ENCODE results near the gene CTIF. TPM values are rescaled to one million over a fixed set of nuclear protein-coding genes. Genes with fewer than 3 reads are reported as not detected.

Gene CTIF
- total RNA-seq, 4 donors from 2014 or later: 14.1 to 78.2 (median 18.4) TPM

GRCh38 chr18:48550101-48550729, 11.4 kb downstream of the CTIF start:
- Histone ChIP-seq H3K27me3 (no peaks in the 10 kb centered on the region), H3K4me1 (peaks cover 2 to 31% (median 19%) of the 10 kb centered on the region in 4 donors), H3K36me3 (no peaks in the 10 kb centered on the region), H3K9me3 (no peaks in the 10 kb centered on the region), H3K4me3 (no peak overlapping the region), H3K27ac (no peak overlapping the region)
- TF ChIP-seq POLR2A (IDR thresholded peaks at IDR 0.05) (no peak), POLR2AphosphoS5 (IDR thresholded peaks at IDR 0.05) (no peak), EP300 (IDR thresholded peaks at IDR 0.05; ENCODE audit: low read depth) (no peak), CTCF (IDR thresholded peaks at IDR 0.05) (no peak)
- 71% methylated on average over 2 of the region's 2 CpGs; no CpG with 5 or more reads in 1 of the 2 donors for WGBS, 2 donors (ENCODE audit: low coverage in 1 of 2)
- no peak for DNase-seq
- intact Hi-C loops (cut with DNase I; ENCODE audit: low total_unique reads) (no loop called here), in situ Hi-C loops (cut with MboI; ENCODE audit: low pct_ligation_motif_present in 1 of 4, low pct_unique_long_range_greater_than_20kb in 1 of 4, low sequenced_read_pairs in 3 of 4) (no loop called here)

- intact Hi-C loops (cut with DNase I; ENCODE audit: low total_unique reads) (no loop called here), in situ Hi-C loops (cut with MboI; ENCODE audit: low pct_ligation_motif_present in 1 of 4, low pct_unique_long_range_greater_than_20kb in 1 of 4, low sequenced_read_pairs in 3 of 4) (no loop called here)
- DNase-seq: no peak
- TF ChIP-seq POLR2AphosphoS5 (IDR thresholded peaks at IDR 0.05) (no peak), POLR2A (IDR thresholded peaks at IDR 0.05) (no peak), CTCF (IDR thresholded peaks at IDR 0.05) (no peak), EP300 (IDR thresholded peaks at IDR 0.05; ENCODE audit: low read depth) (no peak)
- Histone ChIP-seq H3K4me1 (peaks cover 0 to 22% (median 13%) of the 10 kb centered on the region in 4 donors), H3K36me3 (no peaks in the 10 kb centered on the region), H3K9me3 (no peaks in the 10 kb centered on the region), H3K4me3 (no peak overlapping the region), H3K27me3 (no peaks in the 10 kb centered on the region), H3K27ac (no peak overlapping the region)
- WGBS, 2 donors (ENCODE audit: low coverage in 1 of 2): 89% methylated on average over 2 of the region's 2 CpGs; no CpG with 5 or more reads in 1 of the 2 donors
These were observed 12.3 kb downstream of the CTIF start for GRCh38 chr18:48551100-48551499.

- Histone ChIP-seq H3K27ac (no peak overlapping the region), H3K27me3 (no peaks in the 10 kb centered on the region), H3K36me3 (no peaks in the 10 kb centered on the region), H3K9me3 (no peaks in the 10 kb centered on the region), H3K4me1 (peaks cover 0 to 15% (median 3%) of the 10 kb centered on the region in 4 donors), H3K4me3 (no peak overlapping the region)
- in situ Hi-C loops (cut with MboI; ENCODE audit: low pct_ligation_motif_present in 1 of 4, low pct_unique_long_range_greater_than_20kb in 1 of 4, low sequenced_read_pairs in 3 of 4): no loop called here
- DNase-seq: no peak
- intact Hi-C loops (cut with DNase I; ENCODE audit: low total_unique reads): no loop called here
- 70 to 93% methylated on average over 2 to 3 of the region's 3 CpGs for WGBS, 2 donors (ENCODE audit: low coverage in 1 of 2)
- TF ChIP-seq POLR2AphosphoS5 (IDR thresholded peaks at IDR 0.05) (no peak), EP300 (IDR thresholded peaks at IDR 0.05; ENCODE audit: low read depth) (no peak), POLR2A (IDR thresholded peaks at IDR 0.05) (no peak), CTCF (IDR thresholded peaks at IDR 0.05) (no peak)
These were observed 13.3 kb downstream of the CTIF start for GRCh38 chr18:48552130-48552529.

GRCh38 chr18:48553236-48553635, 14.4 kb downstream of the CTIF start:
- TF ChIP-seq CTCF (IDR thresholded peaks at IDR 0.05) (no peak), POLR2A (IDR thresholded peaks at IDR 0.05) (no peak), POLR2AphosphoS5 (IDR thresholded peaks at IDR 0.05) (no peak), EP300 (IDR thresholded peaks at IDR 0.05; ENCODE audit: low read depth) (no peak)
- no peaks in the 10 kb centered on the region for H3K36me3 ChIP-seq
- H3K4me3 ChIP-seq: no peak overlapping the region
- in situ Hi-C loops (cut with MboI; ENCODE audit: low pct_ligation_motif_present in 1 of 4, low pct_unique_long_range_greater_than_20kb in 1 of 4, low sequenced_read_pairs in 3 of 4) (no loop called here), intact Hi-C loops (cut with DNase I; ENCODE audit: low total_unique reads) (no loop called here)
- no peaks in the 10 kb centered on the region for H3K27me3 ChIP-seq
- DNase-seq: no peak
- 88 to 94% methylated on average over 5 to 13 of the region's 13 CpGs for WGBS, 2 donors (ENCODE audit: low coverage in 1 of 2)
- H3K4me1 ChIP-seq: peaks cover 0 to 4% (median 0%) of the 10 kb centered on the region in 4 donors
- H3K9me3 ChIP-seq: no peaks in the 10 kb centered on the region
- H3K27ac ChIP-seq: no peak overlapping the region

Measured in transverse colon (tissue), 4 donors.